Astrocyte (in vitro differentiated cells and primary cell): Measurements from ENCODE around the gene IYD. TPM values are rescaled to one million over a fixed set of nuclear protein-coding genes. Genes with fewer than 3 reads are reported as not detected.

Source experiments
- DNase-seq: peaks from one replicate; pipeline ENCODE4 v3.0.0-alpha.2; 2010; ENCODE audit warnings: low read depth
- FAIRE-seq: peaks from 2 replicates; lab custom pipeline; 2011; peaks lifted over from hg19 to GRCh38; lab: Jason Lieb, UNC
- H2AFZ ChIP-seq: 2 replicates; pipeline ENCODE4 v1.6.0; 2012; ENCODE audit warnings: low read depth, low read length, inconsistent platforms
- H3K27ac ChIP-seq: 2 replicates; pipeline ENCODE4 v1.5.1; 2011; ENCODE audit warnings: low read depth, low read length, inconsistent platforms
- H3K27me3 ChIP-seq: 2 replicates; pipeline ENCODE4 v1.6.0; 2011; ENCODE audit warnings: low read length, inconsistent platforms; ENCODE audit not compliant: insufficient read depth
- H3K36me3 ChIP-seq: 2 replicates; pipeline ENCODE4 v1.5.1; 2011; ENCODE audit warnings: low read length, inconsistent platforms; ENCODE audit not compliant: insufficient read depth
- H3K4me1 ChIP-seq: 2 replicates; pipeline ENCODE4 v1.5.1; 2011; ENCODE audit warnings: low read length, inconsistent platforms; ENCODE audit not compliant: insufficient read depth
- H3K4me2 ChIP-seq: 2 replicates; pipeline ENCODE4 v1.6.0; 2012; ENCODE audit warnings: low read length, inconsistent platforms
- H3K4me3 ChIP-seq: 2 replicates; pipeline ENCODE4 v1.5.1; 2011; ENCODE audit warnings: low read depth, mild to moderate bottlenecking, low read length, inconsistent platforms; ENCODE audit not compliant: insufficient read depth
- H3K79me2 ChIP-seq: 2 replicates; pipeline ENCODE4 v1.6.0; 2012; ENCODE audit warnings: mild to moderate bottlenecking, low read length, inconsistent platforms; ENCODE audit not compliant: insufficient read depth
- H3K9ac ChIP-seq: 2 replicates; pipeline ENCODE4 v1.6.0; 2012; ENCODE audit warnings: mild to moderate bottlenecking, low read length, inconsistent platforms
- H3K9me3 ChIP-seq: 2 replicates; pipeline ENCODE4 v1.5.1; 2012; ENCODE audit warnings: low read depth, mild to moderate bottlenecking, low read length, inconsistent platforms; ENCODE audit not compliant: insufficient read depth
- H4K20me1 ChIP-seq: 2 replicates; pipeline ENCODE4 v1.6.0; 2012; ENCODE audit warnings: low read length, inconsistent platforms; ENCODE audit not compliant: insufficient read depth
- H3K27ac Mint-ChIP-seq: one replicate; pipeline ENCODE4 v1.8.0; 2021; ENCODE audit warnings: mild to moderate bottlenecking, mixed read lengths; ENCODE audit not compliant: unreplicated experiment
- H3K27me3 Mint-ChIP-seq: one replicate; pipeline ENCODE4 v1.8.0; 2021; ENCODE audit warnings: low read depth, mixed read lengths; ENCODE audit not compliant: unreplicated experiment
- H3K36me3 Mint-ChIP-seq: one replicate; pipeline ENCODE4 v1.8.0; 2021; ENCODE audit warnings: low read depth, mixed read lengths; ENCODE audit not compliant: unreplicated experiment
- H3K4me1 Mint-ChIP-seq: one replicate; pipeline ENCODE4 v1.8.0; 2021; ENCODE audit warnings: low read depth, mixed read lengths; ENCODE audit not compliant: unreplicated experiment
- H3K4me3 Mint-ChIP-seq: one replicate; pipeline ENCODE4 v1.8.0; 2021; ENCODE audit warnings: mild to moderate bottlenecking, moderate library complexity, mixed read lengths; ENCODE audit not compliant: unreplicated experiment
- H3K9me3 Mint-ChIP-seq: one replicate; pipeline ENCODE4 v1.8.0; 2021; ENCODE audit warnings: mild to moderate bottlenecking, mixed read lengths; ENCODE audit not compliant: unreplicated experiment
- CTCF ChIP-seq: IDR thresholded peaks from 2 replicates; pipeline ENCODE4 v1.5.1; 2011; ENCODE audit warnings: low read depth, mild to moderate bottlenecking, inconsistent platforms, low read length, moderate library complexity; ENCODE audit not compliant: insufficient read depth
- EZH2 ChIP-seq: IDR thresholded peaks from 2 replicates; pipeline ENCODE4 v1.6.1; 2012; ENCODE audit warnings: mild to moderate bottlenecking, low read length, inconsistent platforms; ENCODE audit not compliant: insufficient read depth
- total RNA-seq: library from RNA; stranded (reverse); gene quantifications from 2 replicates; pipeline ENCODE4 v1.2.1, GENCODE V29; 2021

Gene IYD
- total RNA-seq, 1 donor from 2014 or later, result not detected

DNA sequence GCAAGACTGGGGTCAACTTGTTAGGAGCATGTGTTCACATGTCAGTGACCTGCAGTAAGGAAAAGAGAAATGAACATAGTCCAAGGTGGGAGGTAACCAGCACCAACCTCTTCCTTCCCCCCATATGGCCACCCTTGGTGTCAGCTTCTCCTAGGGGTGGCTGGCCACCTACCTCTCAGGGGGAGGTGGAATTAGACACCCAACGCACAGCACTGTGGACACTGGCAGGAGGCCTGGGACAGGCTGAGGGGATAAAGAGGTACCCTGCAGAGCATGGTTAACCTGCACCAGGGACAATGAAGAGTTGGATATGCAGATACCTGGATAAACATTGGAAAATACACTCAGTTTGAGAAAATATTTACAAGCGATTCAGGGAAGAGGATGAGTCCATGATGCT, 84.5 kb downstream of the IYD start:
- H2AFZ ChIP-seq, result no peak overlapping the region
- H3K27ac ChIP-seq, result no peak overlapping the region
- H3K4me2 ChIP-seq, result no peak overlapping the region
- TF ChIP-seq EZH2 (no peak), CTCF (no peak)
- Mint-ChIP-seq H3K4me1 (no peaks in the 10 kb centered on the region), H3K27ac (no peak overlapping the region), H3K36me3 (peaks cover 2% of the 10 kb centered on the region), H3K9me3 (peaks cover 2% of the 10 kb centered on the region), H3K4me3 (no peak overlapping the region), H3K27me3 (peaks cover 40% of the 10 kb centered on the region)
- no peak for FAIRE-seq
- no peaks in the 10 kb centered on the region for H3K36me3 ChIP-seq
- no peak for DNase-seq
- no peak overlapping the region for H3K9ac ChIP-seq
- H3K9me3 ChIP-seq, result no peaks in the 10 kb centered on the region
- H4K20me1 ChIP-seq, result no peaks in the 10 kb centered on the region
- H3K4me3 ChIP-seq, result no peak overlapping the region
- H3K4me1 ChIP-seq, result no peaks in the 10 kb centered on the region
- no peaks in the 10 kb centered on the region for H3K79me2 ChIP-seq
- no peaks in the 10 kb centered on the region for H3K27me3 ChIP-seq

Other genes starting within 250 kb of the IYD start
- 3.9 and 6.6 TPM in 2 replicates for gene PPP1R14C, start 226.0 kb upstream of the IYD start, total RNA-seq
- 8.9 and 12.1 TPM in 2 replicates for gene PLEKHG1, start 230.9 kb downstream of the IYD start, total RNA-seq